Sigmoid colon (tissue), 4 donors: ENCODE measurements around the gene ATP6V1D.

Source experiments
- EP300 ChIP-seq, 4 donors: sonication (generic); formaldehyde crosslinking; IDR thresholded peaks; one replicate each; pipeline ENCODE4 v1.6.1; 2017; ENCODE audit warnings: antibody characterized with exemption in 4 of 4
- POLR2A ChIP-seq, 2 donors: fragments of 450-650 bp; IDR thresholded peaks; one replicate each; pipeline ENCODE4 v1.6.1; 2016; ENCODE audit warnings: antibody characterized with exemption in 2 of 2, mild to moderate bottlenecking in 2 of 2, moderate library complexity in 2 of 2
- POLR2AphosphoS5 ChIP-seq, 4 donors: sonication (generic); formaldehyde crosslinking; IDR thresholded peaks; one replicate each; pipeline ENCODE4 v1.6.1; 2017; ENCODE audit warnings: antibody characterized with exemption in 4 of 4
- TF ChIP-seq, protein P1 (sequence below), 4 experiments: fragments of 450-650 bp in 3 of 4; fragments of 200-600 bp in 1 of 4; IDR thresholded peaks; one replicate each; pipeline ENCODE4 v1.5.1; 2016 to 2019; ENCODE audit warnings: antibody characterized with exemption in 4 of 4, mild to moderate bottlenecking in 3 of 4, moderate library complexity in 2 of 4

DNA sequence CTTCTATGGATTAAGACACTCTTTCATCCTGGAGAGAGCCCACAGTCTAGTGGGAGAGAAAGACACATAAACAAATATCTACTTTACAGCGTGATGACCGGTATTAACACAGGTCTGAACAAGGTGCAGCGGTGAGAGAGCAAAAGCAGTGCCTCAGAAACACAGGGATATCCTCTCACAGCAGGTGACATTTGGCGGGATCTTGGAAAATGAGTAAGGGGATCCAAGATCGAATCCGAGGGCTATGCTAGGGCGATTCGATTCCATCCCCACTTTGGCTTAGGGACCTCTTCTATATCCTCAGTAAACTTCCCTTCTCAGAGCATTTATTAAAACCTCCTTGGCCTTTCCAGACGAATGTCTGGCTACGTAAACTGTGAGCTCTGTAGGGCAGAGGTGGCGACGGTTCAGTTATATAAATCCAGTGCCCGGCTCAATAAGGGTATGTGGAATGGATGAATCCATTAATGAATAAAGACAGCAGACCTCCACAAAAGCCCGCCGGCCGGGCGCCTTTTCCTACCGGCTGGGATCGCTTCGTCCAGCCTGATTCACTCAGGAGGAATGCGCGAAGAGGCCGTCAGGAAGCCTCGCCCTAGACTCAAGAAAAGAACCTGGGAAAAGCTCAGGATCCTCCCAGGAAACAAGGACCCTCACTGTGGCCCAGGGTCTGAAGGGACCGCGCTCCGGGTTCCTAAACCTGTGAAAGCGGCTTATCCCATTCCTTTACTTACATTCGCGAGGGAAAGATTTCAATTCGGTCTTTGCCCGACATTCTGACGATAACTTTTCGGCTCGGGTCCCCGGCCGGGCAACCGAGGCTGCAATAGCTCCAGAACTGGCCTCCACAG is 455 bp downstream of the ATP6V1D start:
- peak; percentile 12 to 48 for TF ChIP-seq POLR2A (IDR thresholded peaks at IDR 0.05)
- TF ChIP-seq POLR2AphosphoS5 (IDR thresholded peaks at IDR 0.05): no peak
- TF ChIP-seq, protein P1, sequence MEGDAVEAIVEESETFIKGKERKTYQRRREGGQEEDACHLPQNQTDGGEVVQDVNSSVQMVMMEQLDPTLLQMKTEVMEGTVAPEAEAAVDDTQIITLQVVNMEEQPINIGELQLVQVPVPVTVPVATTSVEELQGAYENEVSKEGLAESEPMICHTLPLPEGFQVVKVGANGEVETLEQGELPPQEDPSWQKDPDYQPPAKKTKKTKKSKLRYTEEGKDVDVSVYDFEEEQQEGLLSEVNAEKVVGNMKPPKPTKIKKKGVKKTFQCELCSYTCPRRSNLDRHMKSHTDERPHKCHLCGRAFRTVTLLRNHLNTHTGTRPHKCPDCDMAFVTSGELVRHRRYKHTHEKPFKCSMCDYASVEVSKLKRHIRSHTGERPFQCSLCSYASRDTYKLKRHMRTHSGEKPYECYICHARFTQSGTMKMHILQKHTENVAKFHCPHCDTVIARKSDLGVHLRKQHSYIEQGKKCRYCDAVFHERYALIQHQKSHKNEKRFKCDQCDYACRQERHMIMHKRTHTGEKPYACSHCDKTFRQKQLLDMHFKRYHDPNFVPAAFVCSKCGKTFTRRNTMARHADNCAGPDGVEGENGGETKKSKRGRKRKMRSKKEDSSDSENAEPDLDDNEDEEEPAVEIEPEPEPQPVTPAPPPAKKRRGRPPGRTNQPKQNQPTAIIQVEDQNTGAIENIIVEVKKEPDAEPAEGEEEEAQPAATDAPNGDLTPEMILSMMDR (IDR thresholded peaks at IDR 0.05): no peak
- no peak for TF ChIP-seq EP300 (IDR thresholded peaks at IDR 0.05)
